ENCODE measurements around the gene ATF7.
"Not testable (repeated sequence)": the region's sequence is repeated elsewhere in the genome, so short reads cannot be mapped to it uniquely, and the experiment has no call there.

The ATF7 gene

DNA sequence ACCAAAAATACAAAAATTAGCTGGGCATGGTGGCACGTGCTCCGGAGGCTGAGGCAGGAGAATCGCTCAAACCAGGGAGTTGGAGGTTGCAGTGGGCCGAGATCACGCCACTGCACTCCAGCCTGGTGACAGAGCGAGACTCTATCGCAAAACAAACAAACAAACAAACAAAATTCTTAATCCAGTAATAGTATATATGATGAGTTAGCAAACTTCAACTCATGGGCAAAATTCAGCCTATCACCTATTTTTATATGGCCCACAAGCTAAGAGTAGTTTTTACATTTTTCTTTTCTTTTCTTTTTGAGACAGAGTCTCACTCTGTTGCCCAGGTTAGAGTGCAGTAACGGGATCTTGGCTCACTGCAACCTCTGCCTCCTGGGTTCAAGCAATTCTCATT lies 14.9 kb downstream of the ATF7 start:
- H3K27me3 ChIP-seq (replicated peaks; ENCODE audit: control insufficient read depth, insufficient read depth, low read length): no peaks in the 10 kb centered on the region
- TF ChIP-seq, protein P1, sequence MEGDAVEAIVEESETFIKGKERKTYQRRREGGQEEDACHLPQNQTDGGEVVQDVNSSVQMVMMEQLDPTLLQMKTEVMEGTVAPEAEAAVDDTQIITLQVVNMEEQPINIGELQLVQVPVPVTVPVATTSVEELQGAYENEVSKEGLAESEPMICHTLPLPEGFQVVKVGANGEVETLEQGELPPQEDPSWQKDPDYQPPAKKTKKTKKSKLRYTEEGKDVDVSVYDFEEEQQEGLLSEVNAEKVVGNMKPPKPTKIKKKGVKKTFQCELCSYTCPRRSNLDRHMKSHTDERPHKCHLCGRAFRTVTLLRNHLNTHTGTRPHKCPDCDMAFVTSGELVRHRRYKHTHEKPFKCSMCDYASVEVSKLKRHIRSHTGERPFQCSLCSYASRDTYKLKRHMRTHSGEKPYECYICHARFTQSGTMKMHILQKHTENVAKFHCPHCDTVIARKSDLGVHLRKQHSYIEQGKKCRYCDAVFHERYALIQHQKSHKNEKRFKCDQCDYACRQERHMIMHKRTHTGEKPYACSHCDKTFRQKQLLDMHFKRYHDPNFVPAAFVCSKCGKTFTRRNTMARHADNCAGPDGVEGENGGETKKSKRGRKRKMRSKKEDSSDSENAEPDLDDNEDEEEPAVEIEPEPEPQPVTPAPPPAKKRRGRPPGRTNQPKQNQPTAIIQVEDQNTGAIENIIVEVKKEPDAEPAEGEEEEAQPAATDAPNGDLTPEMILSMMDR (IDR thresholded peaks at IDR 0.05; ENCODE audit: insufficient read depth, low read length, poor library complexity, severe bottlenecking): no peak
- H3K4me3 ChIP-seq (replicated peaks; ENCODE audit: low read depth, low read length): no peak overlapping the region
- no peaks in the 10 kb centered on the region; the same call in 1 of the 2 replicates for H3K36me3 ChIP-seq (ENCODE audit: control insufficient read depth, insufficient read depth, low read length)
- no peak for DNase-seq (ENCODE audit: extremely low read depth, insufficient read length)

DNA sequence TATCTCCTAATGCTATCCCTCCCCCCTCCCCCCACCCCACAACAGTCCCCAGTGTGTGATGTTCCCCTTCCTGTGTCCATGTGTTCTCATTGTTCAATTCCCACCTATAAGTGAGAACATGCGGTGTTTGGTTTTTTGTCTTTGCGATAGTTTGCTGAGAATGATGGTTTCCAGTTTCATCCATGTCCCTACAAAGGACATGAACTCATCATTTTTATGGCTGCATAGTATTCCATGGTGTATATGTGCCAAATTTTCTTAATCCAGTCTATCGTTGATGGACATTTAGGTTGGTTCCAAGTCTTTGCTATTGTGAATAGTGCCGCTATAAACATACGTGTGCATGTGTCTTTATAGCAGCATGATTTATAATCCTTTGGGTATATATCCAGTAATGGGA lies 19.5 kb downstream of the ATF7 start:
- H3K36me3 ChIP-seq (ENCODE audit: control insufficient read depth, insufficient read depth, low read length); DNase-seq (ENCODE audit: extremely low read depth, insufficient read length); H3K27me3 ChIP-seq (replicated peaks; ENCODE audit: control insufficient read depth, insufficient read depth, low read length); H3K4me3 ChIP-seq (replicated peaks; ENCODE audit: low read depth, low read length): not testable (repeated sequence)

DNA sequence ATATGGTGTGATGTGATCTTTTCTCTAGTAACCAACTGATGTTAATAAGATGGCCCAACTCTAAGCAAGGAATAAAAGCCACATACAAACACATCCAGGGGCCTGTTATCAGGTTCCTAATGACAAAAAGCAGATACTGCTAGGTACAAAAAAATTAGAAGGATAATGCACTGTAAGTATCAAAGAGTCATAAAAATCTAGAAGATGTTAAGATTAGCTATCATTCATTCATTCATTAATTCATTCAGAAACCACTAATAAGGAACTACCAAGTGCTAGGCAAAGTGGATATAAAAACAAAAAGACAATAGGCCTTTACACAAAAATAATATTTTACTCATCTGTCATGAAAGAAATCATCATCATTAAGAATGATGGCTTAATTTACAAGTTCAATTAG lies 21.6 kb downstream of the ATF7 start:
- Histone ChIP-seq H3K36me3 (ENCODE audit: control insufficient read depth, insufficient read depth, low read length) (no peaks in the 10 kb centered on the region), H3K27me3 (replicated peaks; ENCODE audit: control insufficient read depth, insufficient read depth, low read length) (no peaks in the 10 kb centered on the region), H3K4me3 (replicated peaks; ENCODE audit: low read depth, low read length) (no peak overlapping the region)
- no peak for DNase-seq (ENCODE audit: extremely low read depth, insufficient read length)
- TF ChIP-seq, protein P1 (IDR thresholded peaks at IDR 0.05; ENCODE audit: insufficient read depth, low read length, poor library complexity, severe bottlenecking): no peak

DNA sequence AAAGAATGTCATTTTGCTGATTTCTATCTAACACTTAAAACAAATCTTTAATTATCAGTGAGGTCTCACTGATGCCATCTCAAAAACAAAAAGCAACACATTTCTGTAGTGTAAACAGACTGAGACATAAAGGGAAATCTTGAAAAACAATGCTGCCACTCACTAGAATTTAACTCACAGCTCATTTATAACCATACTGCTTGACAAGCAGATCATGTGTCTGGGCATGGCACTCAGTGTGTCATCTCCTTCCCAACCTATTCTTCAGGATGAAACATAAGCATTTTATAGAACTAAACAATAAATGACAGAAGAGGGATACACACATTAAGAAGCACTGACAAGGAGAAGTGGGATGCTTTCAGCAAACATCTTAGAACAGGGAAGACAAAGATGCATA lies 22.4 kb downstream of the ATF7 start:
- TF ChIP-seq, protein P1 (IDR thresholded peaks at IDR 0.05; ENCODE audit: insufficient read depth, low read length, poor library complexity, severe bottlenecking): no peak
- H3K4me3 ChIP-seq (replicated peaks; ENCODE audit: low read depth, low read length): no peak overlapping the region

DNA sequence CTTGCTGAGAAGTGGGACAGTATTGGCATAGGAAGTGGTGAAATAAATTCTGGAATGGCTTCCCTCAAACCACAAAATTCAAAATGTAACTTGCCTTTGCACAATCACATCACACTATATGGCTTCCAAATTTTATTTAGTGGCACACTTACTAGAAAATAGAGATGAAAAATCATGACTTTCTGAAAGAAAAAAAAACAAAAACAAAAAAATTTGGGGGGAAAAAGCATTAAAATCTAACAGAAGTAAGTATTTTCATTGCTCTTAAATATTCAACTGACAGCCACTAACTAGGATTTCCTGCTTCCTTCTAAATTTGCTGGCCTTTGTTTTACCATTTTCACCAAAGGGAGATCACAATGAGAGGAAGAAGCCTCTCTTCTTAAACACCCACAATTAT lies 23.0 kb downstream of the ATF7 start:
- DNase-seq (ENCODE audit: extremely low read depth, insufficient read length): no peak
- TF ChIP-seq, protein P1 (IDR thresholded peaks at IDR 0.05; ENCODE audit: insufficient read depth, low read length, poor library complexity, severe bottlenecking): no peak
- Histone ChIP-seq H3K27me3 (replicated peaks; ENCODE audit: control insufficient read depth, insufficient read depth, low read length) (no peaks in the 10 kb centered on the region), H3K4me3 (replicated peaks; ENCODE audit: low read depth, low read length) (no peak overlapping the region), H3K36me3 (ENCODE audit: control insufficient read depth, insufficient read depth, low read length) (no peaks in the 10 kb centered on the region)

More for the DNA sequence above, 22.4 kb downstream of the ATF7 start:
- H3K27me3 ChIP-seq (replicated peaks; ENCODE audit: control insufficient read depth, insufficient read depth, low read length): no peaks in the 10 kb centered on the region
- DNase-seq (ENCODE audit: extremely low read depth, insufficient read length): no peak
- no peaks in the 10 kb centered on the region for H3K36me3 ChIP-seq (ENCODE audit: control insufficient read depth, insufficient read depth, low read length)

DNA sequence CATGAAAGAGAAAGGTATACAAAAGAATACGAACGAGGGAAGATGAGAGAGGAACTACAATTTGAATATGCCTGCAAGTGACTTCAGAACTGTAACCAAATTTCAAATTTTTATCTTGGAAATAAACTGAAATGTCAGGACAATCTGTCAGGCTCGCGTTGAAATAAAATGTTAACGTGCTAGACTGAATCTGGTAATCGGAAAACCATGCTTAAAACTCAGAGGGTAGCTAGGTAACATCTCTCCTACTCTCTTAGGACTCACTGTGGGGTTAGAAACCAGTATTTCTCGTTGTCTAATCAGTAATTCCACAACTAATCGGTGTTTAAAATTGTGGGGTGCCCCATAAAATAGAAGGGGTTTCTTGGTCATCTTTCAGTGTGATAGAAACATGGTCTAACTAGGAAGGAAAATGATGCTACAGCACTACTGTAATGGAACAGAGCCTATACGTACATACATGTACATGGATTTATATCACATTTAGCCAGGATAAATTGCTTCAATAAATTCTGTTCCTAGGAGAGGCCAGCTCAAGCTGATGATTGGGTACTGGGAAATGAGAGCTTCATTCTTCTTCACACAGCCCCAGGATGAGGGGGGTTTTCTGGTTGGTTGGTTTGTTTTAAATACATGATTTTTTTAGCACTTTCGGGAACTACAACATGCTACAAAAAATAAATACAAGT lies 23.9 kb downstream of the ATF7 start:
- DNase-seq (ENCODE audit: extremely low read depth, insufficient read length): no peak
- TF ChIP-seq, protein P1 (IDR thresholded peaks at IDR 0.05; ENCODE audit: insufficient read depth, low read length, poor library complexity, severe bottlenecking): no peak
- Histone ChIP-seq H3K4me3 (replicated peaks; ENCODE audit: low read depth, low read length) (no peak overlapping the region), H3K27me3 (replicated peaks; ENCODE audit: control insufficient read depth, insufficient read depth, low read length) (no peaks in the 10 kb centered on the region), H3K36me3 (ENCODE audit: control insufficient read depth, insufficient read depth, low read length) (no peaks in the 10 kb centered on the region)
